COLO829 (cell line): ENCODE data around the gene ETS1.
A peak's percentile ranks its signal among the peaks of the same experiment; 100 is the strongest.
"Not testable (repeated sequence)": the region's sequence is repeated elsewhere in the genome, so short reads cannot be mapped to it uniquely, and the experiment has no call there.

Experiments used
- DNase-seq: peaks from one replicate; pipeline ENCODE4 v3.0.0; 2012; ENCODE audit warnings: low spot score

The ETS1 gene

DNA sequence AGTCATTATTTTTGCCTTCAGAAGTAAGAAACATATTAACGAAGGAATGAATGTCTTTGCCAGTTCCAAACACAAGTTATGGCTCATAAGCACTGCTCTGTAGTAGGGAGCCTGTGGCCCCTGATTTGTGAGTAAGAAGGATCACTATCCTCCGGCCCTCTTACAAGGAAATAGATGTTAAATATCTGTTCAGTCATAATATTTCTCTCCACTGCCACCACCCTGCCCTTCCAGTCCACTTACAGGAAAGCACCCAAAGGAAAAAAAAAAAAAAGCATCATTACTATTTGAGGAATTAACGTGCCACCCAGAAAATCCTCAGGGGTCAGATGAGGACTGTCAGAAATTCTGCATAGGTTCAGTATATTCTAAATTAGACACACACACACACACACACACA, 123.4 kb downstream of the ETS1 start:
- DNase-seq = no peak

DNA sequence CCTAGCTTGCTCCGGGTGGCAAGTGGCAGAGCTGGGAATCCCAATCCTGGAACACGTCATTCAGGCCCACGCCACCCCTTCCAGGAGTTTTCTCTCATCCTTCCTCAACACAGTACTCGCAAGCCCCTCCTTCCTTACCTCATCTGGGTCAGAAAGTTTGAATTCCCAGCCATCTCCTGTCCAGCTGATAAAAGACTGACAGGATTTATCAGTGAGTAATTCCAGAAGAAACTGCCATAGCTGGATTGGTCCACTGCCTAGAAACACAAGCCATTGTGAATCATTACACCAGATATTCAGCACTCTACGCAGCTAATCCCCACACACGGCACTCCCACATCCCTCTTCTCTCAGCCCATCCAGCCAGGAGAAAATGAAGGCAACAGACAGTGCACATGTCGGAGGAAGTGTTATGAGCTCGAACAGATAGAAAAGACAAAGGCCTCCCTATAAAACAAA, 124.0 kb downstream of the ETS1 start:
- no peak for DNase-seq

GRCh38 chr11:128462922-128463321, 124.4 kb downstream of the ETS1 start:
- DNase-seq = no peak

DNA sequence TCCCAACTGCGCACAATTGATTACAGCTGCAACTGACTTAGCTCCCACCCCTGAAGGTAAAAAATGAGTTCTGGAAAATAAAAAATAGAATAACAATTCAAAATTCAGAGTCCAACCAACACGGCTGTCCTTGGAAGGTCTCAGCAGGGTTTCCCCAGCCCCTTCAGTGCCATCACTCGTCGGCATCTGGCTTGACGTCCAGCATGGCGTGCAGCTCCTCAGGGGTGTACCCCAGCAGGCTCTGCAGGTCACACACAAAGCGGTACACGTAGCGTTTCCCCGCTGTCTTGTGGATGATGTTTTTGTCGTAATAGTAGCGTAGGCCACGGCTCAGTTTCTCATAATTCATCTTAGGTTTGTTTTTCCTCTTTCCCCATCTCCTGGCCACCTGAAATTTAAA, 125.2 kb downstream of the ETS1 start:
- DNase-seq = no peak

DNA sequence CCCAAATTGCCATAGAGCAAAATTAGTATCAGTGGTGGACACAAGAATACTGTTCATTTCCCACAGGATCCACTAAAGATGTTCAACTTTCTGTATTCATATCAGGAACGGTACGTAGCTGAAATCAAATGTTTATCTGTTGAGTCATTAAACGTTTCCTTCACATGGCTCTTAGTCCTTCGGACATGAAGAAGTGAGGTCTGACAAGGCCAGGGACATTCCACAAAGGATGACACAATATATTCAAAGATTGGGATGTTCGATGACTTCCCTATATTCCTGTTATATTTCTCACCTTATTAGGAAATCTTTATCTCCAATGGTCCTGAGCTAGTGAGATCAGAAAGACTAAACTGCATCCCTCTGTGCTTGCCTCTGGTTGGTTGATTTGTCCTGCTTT, 129.0 kb downstream of the ETS1 start:
- DNase-seq = peak; percentile 63

GRCh38 chr11:128457874-128458273, 129.5 kb downstream of the ETS1 start:
- DNase-seq = no peak

DNA sequence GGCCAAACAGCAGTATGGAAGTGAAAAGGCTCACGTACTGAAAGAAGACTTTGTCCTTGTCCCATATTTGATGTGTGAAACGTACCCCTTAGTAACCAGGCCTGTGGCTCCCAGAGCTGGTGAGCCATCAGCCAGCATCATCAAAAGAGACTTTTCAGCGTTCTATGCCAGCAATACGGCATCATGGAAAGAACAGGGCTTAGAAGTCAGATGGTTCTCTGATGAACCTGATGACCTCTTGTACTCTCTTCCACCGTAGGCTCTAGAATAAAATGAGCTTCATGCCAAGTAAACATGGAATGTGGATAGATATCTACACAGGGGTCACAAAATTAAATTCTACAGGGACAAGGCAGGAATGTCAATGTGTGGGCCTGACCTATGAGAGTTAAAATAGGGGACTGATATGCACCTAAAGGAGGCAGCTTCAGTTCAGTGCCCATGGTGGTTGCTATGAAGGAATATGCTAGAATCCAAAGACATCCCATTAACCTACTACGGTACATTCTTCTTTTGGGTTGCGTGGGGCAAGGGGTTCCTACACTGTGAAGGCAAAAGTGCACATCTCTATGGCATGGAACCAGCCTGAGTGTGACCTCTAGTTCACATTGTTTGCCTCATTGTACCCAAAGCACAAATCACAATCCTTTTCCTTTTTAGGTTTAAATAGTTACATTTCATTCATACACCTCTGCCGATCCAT, 130.6 kb downstream of the ETS1 start:
- no peak for DNase-seq

DNA sequence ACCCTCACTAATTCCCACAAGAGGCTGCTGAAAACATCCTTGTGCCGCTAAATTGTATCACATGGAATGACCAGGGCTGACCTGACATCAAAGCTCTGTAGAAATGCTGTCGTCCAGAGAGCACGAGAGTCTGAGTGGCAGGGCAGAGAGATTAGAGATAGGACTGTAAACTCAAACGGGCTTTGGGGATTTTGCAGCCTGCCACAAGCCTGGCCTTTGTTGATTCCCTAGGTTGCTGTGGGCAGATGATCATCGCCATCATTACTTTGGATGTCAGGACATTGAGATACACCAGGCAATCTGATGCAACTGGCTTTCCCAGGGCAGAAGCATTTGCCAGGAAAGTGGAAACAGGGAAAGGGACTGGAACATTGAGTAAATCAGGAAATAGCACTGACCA, 131.6 kb downstream of the ETS1 start:
- no peak for DNase-seq

DNA sequence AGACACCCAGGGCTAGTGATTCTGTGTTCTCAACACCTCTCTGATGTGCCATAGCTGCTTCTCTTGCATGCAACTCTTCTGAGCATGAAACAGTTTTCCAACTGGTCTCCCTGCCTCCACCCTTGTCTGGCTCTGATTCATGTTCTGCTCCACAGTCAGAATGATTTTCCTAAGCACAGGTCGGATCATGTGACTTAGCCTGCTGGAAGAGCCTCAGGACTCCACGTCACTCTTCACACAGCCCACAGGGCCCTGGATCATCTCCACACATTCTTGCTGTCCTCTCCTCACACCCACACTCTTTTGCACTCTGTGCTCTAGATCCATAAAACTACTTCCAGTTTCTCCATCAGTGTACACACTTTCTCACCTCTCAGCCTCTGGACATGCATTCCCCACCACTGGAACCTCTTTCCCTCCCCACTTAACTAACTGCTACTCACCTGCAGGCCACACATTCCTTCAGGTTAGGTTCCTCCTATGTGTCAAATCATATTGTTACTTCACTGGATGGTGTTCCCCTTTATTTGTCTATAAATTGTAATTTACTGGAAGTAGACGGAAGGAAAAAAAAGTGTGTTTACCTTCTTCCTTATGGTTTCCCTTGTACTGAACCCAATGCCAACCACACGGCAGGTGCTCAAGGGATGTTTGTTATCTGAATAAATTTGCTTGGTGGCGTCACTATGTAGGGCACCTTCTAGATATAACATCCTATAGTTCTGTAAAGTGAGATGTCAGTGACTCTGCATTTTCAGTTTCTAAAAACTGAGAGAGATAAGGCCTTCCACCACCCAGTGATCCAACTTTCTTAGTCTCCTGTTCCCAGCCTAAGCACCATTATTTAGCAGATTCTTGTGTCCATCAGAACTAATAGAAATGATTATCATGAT, 133.7 kb downstream of the ETS1 start:
- peak; percentile 29 for DNase-seq

GRCh38 chr11:128451652-128452470, 135.5 kb downstream of the ETS1 start:
- peak; percentile 65 for DNase-seq

DNA sequence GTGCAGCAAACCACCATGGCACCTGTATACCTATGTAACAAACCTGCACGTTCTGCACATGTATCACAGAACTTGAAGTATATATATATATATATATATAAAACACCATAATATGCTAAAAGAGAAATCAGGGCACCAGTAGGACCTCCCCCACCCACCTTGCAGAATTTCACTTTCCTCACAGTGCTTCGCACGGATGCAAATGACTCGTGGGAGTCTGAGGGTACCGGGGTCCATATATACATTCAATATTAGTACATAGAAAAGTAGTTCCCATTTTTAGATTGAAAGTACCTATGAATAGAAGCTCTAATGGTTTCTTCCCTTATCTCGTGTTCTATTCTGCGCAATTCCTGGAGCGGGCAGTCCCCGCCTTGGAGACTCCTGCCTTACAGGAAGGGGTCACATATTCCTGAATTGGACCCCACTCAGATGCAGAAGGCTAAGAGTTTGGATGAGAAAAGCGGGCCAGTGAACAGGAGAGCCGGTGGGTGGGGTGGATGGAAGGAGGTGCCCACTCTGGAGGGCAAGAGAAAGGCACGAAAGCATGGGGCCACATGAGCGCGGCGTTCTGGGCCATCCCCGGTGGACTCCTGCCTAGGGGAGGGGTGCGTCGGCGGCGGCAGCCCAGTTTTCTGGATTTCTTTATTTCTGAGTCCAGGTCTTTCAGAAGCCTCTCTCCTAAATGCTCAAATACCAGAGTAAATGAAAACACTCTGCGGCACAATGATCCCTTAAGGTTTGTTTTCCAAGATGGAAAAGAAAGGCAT, 136.3 kb downstream of the ETS1 start:
- no peak for DNase-seq

DNA sequence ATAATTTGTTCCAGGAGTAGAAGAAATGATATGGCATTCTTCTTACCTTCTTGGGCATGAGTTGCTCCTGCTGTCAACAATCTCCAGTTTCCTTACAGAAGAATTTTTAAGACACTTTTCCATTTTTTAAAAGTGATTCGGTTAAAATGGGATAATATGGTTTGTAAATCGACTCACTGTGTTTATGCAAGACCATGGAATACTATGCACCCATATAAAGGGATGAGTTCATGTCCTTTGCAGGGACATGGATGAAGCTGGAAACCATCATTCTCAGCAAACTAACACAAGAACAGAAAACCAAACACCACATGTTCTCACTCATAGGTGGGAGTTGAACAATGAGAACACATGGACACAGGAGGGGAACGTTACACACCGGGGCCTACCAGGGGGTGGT, 136.9 kb downstream of the ETS1 start:
- DNase-seq = not testable (repeated sequence)

DNA sequence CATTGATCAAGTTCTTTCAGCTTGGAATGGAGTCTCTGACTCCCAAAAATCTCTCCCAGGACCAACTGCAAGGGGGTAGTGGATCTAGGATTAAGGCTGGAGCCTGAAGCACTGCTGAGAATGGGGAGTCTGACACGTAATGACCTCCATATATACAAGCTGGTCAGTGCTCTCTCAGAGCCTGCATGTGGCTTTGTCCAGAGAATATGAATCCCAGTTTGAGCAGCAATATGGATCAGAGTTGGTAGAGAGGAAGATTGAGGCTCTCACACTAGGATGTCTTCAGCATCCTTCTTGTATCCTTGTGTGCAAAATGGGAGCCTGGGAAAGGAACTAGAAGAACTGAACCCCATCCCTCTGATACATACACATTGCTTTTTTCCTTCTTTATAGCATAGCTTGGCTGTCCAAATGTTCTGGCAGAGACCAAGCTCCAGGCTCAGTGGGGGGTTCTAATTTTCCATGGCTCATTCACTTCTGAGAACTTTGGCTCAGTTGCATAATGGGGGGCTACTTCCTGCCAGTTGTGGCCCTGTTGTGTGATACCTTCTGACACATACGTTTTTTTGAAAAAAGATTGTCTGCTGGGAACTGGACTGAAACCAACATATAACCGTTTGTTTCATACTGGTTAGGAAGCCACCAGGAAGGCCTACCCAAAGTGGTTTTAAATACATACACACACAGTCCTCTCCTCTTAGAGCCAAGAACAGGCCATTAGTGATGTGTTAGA, 138.2 kb downstream of the ETS1 start:
- DNase-seq = no peak

DNA sequence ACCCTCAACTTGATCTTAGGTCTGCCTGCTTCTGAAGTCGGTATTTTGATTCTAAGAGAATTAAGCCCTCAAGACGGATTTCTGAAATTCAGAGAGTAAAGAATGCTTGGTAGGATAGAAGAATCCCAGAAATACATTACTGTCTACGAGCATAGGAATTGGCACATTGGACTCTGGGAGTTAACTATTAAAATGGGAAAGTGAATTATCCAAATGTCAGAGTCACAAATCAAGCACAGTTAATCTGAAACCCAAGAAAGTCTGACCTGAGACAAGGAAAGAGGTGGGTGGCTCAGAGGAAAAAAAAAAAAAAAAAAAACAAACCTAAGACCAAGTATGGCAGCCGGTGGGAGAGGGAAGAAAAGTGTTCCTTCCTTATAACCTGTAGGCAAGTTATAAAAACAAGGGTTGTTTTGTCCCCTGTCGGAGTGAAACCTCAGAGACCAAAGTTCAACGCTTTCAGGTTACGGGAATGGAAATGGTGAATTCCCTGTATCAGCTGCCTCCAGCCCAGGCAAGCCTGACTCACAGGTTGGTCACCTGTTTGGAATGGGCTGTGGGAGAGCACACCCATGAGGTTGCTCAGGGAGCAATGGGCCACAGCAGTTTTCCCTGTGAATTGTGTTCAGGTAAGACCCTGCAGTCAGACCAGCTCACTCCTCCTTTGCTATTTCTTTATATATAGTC, 139.0 kb downstream of the ETS1 start:
- DNase-seq = peak; percentile 12

DNA sequence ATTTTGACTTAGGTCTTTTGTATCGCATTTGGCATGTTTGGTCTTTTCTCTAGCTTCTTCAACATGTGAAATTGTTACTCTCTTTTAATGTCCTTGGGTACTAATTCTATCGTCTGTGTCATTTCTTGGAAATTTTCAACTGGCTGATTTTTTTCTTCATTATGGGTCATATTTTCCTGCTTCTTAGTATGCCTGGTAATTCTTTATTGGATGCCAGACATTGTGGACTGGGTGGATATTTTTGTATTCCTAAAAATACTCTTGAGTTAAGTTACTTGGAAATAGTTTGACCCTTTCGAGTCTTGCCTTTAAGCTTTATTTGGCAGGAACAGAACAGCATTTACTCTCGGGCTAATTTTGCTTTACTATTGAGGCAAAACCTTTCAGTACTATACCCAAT, 140.1 kb downstream of the ETS1 start:
- DNase-seq = no peak

DNA sequence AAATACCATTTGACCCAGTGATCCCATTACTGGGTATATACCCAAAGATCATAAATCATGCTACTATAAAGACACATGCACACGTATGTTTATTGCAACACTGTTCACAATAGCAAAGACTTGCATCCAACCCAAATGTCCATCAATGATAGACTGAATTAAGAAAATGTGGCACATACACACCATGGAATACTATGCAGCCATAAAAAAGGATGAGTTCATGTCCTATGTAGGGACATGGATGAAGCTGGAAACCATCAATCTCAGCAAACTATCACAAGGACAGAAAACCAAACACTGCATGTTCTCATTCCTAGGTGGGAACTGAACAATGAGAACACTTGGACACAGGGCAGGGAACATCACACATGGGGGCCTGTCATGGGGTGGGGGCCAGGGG, 141.4 kb downstream of the ETS1 start:
- not testable (repeated sequence) for DNase-seq

DNA sequence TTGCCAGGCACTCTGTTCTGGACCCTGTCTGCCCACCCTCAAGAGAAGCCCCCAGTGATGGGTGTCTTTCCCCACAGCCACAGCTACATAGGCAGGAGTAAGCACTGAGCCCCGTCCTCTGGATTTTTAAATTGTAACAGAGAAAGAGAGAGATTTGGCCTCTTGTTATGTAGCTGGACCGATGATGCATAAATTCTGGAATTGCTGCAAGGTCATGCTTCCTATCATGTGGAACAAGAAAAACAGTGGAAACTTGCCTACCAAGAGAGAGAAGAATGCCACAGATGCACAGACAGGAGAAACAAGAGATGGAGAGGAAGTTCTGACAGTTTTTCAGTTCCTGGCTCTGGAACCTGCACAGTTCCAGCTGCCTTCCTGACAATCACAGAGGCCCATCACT, 150.2 kb downstream of the ETS1 start:
- no peak for DNase-seq

DNA sequence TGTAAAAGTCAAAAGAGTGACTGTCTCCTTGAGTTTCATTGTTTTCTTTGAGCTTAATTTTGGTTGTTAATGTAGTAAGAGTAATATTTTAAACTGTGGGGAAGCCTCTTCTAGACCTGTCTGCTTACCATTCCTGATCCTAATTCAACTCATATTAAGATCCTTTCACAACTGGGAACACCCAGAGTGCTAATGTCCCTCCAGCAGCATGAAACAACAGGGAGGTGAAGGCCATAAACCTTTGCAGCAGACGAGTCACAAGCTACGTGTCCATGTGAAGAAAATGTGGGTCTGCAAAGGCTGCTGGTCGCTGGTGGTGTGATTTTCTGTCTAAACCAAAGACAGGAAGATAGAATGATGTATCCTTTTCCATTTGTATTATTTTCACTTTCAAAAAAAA, 152.5 kb downstream of the ETS1 start:
- DNase-seq = no peak

- no peak for DNase-seq
Observed at GRCh38 chr11:128434411-128434810, 152.9 kb downstream of the ETS1 start.

DNA sequence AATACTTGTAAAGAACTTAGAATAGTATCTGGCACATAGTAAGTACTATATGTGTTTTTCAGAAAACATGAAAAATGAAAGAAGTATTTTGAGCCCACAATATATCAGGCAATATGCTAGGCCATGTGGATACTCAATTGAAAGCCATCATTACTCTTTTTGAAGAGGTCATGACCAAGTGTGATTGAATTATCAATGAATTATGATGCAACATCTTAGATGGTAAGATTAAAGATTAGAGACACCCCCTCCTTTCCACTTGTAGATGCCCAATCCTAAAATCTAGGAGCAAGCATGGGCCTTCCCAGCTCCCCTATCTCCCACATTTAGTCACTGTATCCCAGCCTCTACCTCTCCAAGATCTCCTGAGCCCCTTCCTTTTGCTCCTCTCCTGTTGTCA, 154.4 kb downstream of the ETS1 start:
- DNase-seq = no peak
